NAMALWA (cell line): ENCODE data around the gene SLC38A8.
A peak's percentile ranks its signal among the peaks of the same experiment; 100 is the strongest.

Source experiments
- DNase-seq: peaks from one replicate; pipeline ENCODE4 v3.0.0-alpha.2; 2015; ENCODE audit warnings: low spot score

SLC38A8 gene

GRCh38 chr16:84031556-84031955 lies 11.0 kb downstream of the SLC38A8 start:
- DNase-seq, result no peak

- no peak for DNase-seq
These were observed 13.1 kb downstream of the SLC38A8 start for GRCh38 chr16:84029297-84030047.

- no peak for DNase-seq
These were observed 15.0 kb downstream of the SLC38A8 start for GRCh38 chr16:84027625-84028024.

- no peak for DNase-seq
These were observed 16.0 kb downstream of the SLC38A8 start for GRCh38 chr16:84026606-84027005.

- DNase-seq, result no peak
These were observed 17.7 kb downstream of the SLC38A8 start for GRCh38 chr16:84024854-84025253.

- no peak for DNase-seq
These were observed 20.0 kb downstream of the SLC38A8 start for GRCh38 chr16:84022644-84023043.

GRCh38 chr16:84021488-84021887 lies 21.1 kb downstream of the SLC38A8 start:
- no peak for DNase-seq

- DNase-seq, result no peak
These were observed 22.2 kb downstream of the SLC38A8 start for GRCh38 chr16:84020353-84020752.

- DNase-seq, result no peak
These were observed 23.9 kb downstream of the SLC38A8 start for GRCh38 chr16:84018710-84019109.

- DNase-seq, result no peak
These were observed 26.1 kb downstream of the SLC38A8 start for GRCh38 chr16:84016477-84016876.

GRCh38 chr16:84015399-84015798 lies 27.2 kb downstream of the SLC38A8 start:
- DNase-seq, result no peak

- DNase-seq, result no peak
These were observed 27.8 kb downstream of the SLC38A8 start for GRCh38 chr16:84014570-84015327.

GRCh38 chr16:84013787-84014569 lies 28.6 kb downstream of the SLC38A8 start:
- DNase-seq, result peak; percentile 99

GRCh38 chr16:84009282-84009681 lies 33.3 kb downstream of the SLC38A8 start:
- no peak for DNase-seq

GRCh38 chr16:84007965-84008364 lies 34.6 kb downstream of the SLC38A8 start:
- no peak for DNase-seq

- no peak for DNase-seq
These were observed 35.1 kb downstream of the SLC38A8 start for GRCh38 chr16:84007520-84007919.

- no peak for DNase-seq
These were observed 37.2 kb downstream of the SLC38A8 start for GRCh38 chr16:84005391-84005790.

GRCh38 chr16:84004442-84004841 lies 38.2 kb downstream of the SLC38A8 start:
- DNase-seq, result no peak

GRCh38 chr16:84003038-84003437 lies 39.6 kb downstream of the SLC38A8 start:
- no peak for DNase-seq

GRCh38 chr16:84001726-84002125 lies 40.9 kb downstream of the SLC38A8 start:
- DNase-seq, result no peak

- no peak for DNase-seq
These were observed 41.5 kb downstream of the SLC38A8 start for GRCh38 chr16:84000989-84001642.

GRCh38 chr16:83998091-83998490 lies 44.5 kb downstream of the SLC38A8 start:
- no peak for DNase-seq
